OCI-LY3 (cell line): ENCODE measurements around the gene SAMD4A.

Experiments used
- EZH2phosphoT487 ChIP-seq: fragments of 200-600 bp; shearing (Covaris generic); IDR thresholded peaks from 2 replicates; pipeline ENCODE4 v1.6.1; 2018; ENCODE audit warnings: antibody characterized with exemption, mixed run types, low read depth
- TF ChIP-seq, protein P1 (sequence below): fragments of 200-600, 300-600 bp; sonication (generic); IDR thresholded peaks from 2 replicates; pipeline ENCODE4 v1.5.1; 2014; ENCODE audit warnings: antibody characterized with exemption, low read length, low read depth

DNA sequence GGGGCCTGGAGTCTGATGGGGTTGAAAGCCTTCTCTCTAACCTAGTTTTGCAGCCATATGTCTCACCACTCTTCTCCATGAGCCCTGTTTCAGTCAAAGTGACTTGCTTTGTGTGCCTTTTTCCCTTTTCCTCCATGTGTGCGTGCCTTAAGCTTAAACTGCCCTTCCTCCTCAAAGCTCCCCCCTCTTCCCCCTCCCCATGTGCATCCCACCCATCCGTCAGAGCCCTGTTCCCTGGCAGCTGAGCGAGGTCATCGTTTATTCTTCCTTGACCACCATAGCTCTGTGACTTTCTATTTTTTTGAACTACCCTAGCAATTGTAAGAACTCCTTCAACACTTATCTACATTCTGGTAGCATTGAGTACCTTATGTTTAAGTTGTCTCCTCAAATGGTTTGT is 24.9 kb downstream of the SAMD4A start:
- TF ChIP-seq, protein P1, sequence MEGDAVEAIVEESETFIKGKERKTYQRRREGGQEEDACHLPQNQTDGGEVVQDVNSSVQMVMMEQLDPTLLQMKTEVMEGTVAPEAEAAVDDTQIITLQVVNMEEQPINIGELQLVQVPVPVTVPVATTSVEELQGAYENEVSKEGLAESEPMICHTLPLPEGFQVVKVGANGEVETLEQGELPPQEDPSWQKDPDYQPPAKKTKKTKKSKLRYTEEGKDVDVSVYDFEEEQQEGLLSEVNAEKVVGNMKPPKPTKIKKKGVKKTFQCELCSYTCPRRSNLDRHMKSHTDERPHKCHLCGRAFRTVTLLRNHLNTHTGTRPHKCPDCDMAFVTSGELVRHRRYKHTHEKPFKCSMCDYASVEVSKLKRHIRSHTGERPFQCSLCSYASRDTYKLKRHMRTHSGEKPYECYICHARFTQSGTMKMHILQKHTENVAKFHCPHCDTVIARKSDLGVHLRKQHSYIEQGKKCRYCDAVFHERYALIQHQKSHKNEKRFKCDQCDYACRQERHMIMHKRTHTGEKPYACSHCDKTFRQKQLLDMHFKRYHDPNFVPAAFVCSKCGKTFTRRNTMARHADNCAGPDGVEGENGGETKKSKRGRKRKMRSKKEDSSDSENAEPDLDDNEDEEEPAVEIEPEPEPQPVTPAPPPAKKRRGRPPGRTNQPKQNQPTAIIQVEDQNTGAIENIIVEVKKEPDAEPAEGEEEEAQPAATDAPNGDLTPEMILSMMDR, result no peak
- no peak for TF ChIP-seq EZH2phosphoT487
